ENCODE data around the gene ACP2.
"Not testable (repeated sequence)": the region's sequence is repeated elsewhere in the genome, so short reads cannot be mapped to it uniquely, and the experiment has no call there.

The ACP2 gene

DNA sequence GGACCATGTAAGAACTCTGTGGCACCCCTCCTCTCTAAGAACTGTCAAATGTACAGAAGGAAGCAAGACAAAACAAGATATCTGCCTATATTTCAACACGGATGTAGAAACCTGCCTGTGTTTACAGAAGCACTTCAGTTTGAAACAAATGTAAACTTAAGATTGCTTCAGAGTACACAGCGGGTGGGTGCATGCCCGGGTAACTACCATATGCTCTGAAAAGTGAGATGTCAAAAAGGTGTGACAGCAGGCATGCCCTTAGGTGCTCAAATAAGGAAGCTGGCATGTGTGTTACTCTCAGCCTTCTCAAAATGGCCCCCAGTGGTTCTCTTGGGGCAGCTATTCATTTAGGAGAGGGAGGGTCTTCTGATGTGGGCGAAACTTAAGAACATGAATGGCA, 5.2 kb downstream of the ACP2 start:
- no peak for DNase-seq

DNA sequence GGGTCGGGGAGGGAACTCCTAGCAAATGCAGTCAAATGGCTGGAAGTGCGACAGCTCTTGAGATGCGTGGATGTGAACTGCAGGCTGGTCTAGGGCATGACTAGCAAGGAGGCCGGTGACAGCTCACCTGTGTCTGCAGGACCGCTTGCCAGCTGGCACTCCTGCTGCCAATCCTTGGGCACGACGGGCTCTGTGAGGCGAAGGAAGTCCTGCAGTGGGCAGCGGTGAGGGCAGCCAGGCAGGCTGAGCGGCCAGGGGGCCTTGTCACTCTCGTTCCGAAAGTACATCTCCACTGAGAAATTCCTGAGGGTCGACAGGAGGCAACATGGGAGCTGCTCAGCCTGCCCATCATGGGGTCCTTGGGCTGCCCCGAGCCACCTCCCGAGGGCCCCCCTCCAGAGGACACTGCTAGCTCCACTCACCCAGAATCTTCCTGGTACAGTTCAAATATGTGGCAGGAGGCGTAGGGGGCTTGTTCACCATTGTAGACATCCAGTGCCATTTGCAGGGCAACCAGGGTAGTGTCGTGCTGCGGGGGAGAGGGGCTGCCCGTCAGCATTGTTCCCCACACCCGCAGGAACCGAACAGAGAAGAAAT, 5.9 kb downstream of the ACP2 start:
- DNase-seq, result peak in 1 of 14 donors; percentile 14

DNA sequence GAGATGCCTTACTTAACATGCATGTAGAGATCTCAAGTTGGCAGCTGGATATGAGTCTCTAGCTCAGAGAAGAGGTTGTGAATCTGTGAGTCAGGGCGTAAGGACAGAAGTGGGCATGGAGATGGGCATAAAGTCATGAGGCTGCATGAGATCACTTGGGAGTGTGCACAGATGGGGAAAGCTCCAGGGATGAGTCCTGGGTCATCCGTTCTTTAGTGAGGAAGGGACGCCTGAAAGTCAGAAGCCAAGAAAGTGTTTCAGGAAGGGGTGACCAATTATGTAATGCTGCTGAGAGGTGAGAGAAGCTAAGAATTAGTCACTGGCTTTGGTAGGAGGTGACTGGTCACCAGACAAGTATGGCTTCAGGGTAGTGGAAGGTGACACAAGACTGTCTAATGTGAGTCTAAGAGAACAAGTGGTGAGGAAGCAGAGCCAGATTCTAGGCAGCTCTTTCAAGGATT, 6.7 kb downstream of the ACP2 start:
- no peak for DNase-seq

DNA sequence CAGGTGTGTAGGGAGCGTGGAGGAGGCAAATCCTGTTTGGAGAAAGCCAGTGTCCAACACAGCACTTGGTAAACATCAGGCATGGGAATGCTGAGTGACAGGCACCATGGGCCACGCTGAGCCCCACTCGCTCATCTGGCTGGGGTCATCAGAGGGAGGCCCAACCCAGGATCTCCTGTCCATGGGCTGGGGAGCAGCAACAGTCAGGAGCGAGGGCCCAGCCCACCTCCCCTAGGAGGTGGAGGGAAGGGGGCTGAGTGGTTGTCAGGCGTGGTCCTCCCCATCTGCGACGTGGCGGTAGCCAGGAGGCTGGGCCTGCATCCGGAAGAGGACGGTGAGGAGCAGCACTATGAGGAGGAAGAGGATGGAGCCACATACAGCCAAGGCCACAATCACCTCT, 8.8 kb downstream of the ACP2 start:
- DNase-seq, result no peak

DNA sequence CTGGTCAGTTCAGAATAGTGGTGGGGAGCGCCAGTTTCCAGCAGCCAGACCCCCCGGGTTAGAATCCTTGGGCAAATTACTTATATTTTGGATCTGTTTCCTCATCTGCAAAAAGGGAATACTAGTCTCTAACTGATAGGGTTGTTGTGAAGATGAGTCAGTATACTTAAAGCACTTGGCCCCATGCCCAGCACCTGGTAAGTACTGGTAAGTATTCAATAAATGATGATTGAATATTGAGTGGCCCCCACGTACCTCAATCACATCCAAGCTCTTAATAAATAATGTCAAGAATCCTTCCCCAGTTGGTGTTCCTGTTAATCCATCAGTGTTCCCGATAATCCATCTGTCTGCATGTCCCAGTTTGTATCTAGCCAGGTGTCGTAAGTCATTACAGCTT, 12.1 kb downstream of the ACP2 start:
- peak in 1 of 14 donors; percentile 20 for DNase-seq

DNA sequence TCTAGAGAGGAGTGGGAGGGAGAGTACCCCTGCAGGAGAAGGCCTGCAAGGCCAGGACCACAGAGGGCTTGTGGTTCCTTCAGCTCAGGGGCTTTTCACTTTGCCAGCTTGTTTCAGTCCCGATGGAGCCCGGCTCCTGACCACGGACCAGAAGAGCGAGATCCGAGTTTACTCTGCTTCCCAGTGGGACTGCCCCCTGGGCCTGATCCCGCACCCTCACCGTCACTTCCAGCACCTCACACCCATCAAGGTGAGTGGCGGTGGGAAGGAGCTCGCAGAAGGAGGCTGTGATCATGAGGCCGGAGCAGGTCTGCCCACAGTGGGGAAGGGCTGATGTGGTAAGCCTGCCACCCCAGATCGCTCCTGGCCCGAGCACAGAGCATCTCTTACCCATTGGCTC, 13.5 kb downstream of the ACP2 start:
- peak in 1 of 14 donors; percentile 53 for DNase-seq

DNA sequence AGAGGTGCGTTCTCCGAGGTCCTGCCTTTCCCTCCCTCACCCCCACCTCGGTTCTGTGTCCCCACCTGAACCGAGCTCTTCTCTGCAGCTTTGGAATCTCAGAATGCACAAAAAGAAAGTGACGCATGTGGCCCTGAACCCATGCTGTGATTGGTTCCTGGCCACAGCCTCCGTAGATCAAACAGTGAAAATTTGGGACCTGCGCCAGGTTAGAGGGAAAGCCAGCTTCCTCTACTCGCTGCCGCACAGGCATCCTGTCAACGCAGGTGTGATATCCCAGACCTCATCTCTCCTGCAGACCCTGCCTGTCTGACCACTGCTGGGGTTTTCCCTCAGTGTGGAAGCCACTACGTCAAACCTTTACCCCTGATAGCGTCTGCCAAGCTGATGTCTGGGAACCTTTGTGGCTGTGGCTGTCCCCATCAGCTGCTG, 13.9 kb downstream of the ACP2 start:
- peak in 1 of 14 donors; percentile 66 for DNase-seq

DNA sequence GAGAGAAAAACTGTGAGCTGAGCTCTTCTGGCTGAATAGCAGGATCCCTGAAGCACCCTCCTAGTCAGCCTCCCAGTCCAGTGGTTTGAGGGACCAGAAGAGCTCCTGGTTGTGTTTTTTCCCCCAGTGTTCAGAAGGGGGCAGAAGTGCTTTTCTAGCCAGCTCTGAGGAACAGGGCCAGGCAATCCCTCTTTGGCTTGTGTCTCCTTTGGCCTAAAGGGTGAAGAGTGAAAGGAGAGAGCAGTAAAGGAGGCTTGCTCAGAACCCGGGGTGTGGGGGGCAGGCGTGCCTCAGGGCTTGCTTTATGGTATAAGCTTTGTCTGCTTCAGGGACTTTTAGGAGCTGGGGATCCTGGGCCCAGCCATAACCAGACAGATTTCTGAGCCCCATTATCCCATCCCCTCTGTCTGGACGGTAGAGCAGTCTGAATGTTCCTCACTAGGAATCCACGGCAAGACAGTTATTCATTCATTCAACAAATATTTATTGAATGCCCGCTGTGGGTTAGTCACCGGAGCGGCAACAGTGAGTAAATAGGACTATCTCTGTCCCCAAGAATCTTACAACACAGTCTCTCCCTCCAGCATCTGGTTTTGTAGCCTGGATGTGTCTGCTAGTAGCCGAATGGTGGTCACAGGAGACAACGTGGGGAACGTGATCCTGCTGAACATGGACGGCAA, 14.5 kb downstream of the ACP2 start:
- DNase-seq, result peak in 2 of 14 donors; percentile 6 to 33

DNA sequence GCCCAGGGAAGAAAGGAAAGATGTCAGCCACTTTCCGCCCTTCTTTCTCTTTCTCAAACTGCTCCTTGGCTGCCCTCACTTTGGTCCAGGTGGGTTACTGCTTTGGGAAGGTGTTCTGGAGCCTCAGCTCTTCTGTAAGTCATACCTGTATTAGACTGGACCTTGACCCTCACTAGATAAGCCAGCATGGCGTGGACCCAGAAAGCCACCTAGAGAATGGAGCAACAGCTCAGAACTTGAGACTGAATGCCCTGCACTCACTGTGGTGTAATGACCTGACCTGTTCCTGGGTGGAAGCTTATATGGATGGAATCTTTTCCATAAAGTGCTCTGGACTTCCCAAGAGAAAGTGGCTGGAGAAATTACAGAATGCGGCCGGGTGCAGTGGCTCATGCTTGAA, 15.6 kb downstream of the ACP2 start:
- no peak for DNase-seq

DNA sequence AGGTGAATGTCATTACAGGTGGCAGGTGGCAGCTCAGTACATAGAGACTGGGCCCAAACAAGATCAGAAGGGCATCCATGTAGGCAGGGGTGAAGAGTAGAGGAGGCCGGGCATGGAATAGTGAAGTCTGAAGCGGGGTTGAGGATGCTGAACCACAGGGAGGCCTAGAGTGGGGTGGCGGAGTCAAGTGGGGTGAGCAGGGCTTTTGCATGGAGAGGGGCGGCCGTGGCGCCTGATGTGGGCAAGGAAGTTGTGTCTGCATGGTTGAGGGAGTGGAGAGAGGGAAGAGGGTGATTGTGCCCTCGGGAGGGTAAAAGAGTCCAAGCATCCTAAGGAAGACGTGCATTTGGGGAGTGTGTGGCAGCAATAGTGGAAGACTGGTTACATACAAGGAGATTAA, 19.5 kb downstream of the ACP2 start:
- no peak for DNase-seq

DNA sequence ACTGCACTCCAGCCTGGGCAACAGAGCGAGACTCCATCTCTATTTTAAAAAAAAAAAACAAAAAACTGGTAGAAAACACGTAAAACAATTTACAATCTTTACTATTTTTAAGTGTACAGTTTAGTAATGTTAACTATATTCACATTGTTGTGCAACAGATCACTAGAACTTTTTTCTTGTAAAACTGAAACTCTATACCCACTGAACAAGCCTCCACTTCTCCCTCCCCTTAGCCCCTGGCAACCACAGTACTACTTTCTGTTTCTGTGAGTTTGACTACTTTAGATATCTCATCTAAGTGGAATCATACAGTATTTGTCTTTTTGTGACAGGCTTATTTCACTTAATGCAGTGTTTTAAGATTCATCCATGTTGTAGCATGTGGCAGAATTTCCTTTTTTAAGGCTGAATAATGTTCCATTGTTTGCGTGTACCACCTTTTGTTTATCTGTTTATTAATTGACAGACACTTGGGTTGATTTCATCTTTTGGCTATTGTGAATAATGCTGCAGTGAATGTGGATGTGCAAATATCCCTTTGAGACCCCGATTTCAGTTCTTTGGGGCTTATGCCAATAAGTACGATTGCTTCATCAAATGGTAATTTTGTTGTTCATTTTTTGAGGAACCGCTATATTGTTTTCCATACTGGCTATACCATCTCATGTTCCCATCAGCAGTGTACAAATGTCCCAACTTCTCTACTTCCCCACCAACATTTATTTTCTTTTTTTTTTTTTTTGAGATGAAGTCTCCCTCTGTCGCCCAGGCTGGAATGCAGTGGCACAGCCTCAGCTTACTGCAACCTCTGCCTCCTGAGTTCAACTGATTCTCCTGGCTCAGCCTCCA, 22.8 kb downstream of the ACP2 start:
- no peak for DNase-seq

DNA sequence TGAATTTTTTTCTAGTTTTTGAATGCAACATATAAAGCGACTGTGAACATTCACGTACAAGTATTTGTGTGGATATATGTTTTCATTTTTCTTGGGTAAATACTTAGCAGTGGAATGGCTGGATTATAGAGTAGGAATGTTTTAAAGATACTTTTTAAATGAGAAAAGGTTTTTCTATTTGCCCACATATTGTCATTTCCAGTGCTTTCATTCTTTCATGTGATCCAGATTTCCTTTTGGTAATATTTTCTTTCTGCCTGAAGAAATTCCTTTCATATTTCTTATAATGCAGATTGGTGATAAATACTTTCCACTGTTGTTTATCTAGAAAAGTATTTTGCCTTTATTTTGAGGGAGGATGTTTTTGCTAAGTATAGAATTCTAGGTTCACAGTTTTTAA, 25.9 kb downstream of the ACP2 start:
- no peak for DNase-seq

DNA sequence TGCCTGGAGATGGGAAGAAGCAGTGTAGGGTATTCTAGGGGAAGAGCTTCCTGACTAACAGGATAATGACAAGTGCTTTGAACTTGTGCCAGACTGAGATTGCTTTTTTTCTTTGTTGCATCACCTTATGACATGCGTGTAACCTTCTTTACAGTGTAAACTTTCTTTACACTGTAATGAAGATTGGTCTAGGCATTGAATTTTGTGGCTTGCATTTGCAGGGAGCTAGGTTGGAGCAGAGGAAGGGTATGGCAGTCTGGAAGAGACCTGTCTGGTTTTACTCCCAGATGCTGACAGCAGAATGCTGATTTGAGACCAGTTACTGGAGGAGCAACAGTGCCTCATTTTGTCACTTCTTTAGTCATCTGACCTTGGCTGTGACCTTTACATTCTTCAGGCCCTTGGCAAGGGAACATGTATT, 28.2 kb downstream of the ACP2 start:
- no peak for DNase-seq

DNA sequence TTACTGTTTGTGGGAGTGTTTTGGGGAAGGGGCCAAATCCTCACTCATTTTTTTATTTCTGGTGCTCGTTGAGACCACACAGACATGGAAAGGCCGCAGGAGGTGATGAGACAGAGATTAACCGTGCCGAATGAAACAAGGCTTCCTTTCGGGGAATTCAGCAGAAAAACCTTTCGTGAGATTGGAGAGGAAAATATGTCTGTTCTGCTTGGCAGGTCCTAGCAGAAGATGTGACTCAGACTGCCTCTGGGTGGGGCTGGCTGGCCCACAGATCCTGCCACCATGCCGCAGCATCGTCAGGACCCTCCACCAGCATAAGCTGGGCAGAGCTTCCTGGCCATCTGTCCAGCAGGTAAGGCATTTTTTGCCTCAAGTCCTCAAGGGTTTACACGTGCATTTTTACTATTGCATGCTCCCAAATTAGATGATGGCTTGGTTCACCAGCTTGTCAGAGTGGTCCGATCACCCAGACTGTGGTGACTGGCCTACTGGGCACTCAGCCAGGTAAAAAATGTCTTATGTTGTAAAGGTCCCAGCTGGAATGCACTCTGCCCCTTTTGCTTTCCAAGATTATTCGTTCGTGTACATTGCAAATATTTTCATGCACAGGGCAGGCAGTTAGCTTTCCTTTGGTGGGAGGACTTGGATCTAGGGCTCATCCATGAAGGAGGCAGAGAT, 32.4 kb downstream of the ACP2 start:
- DNase-seq, result peak in 4 of 14 donors; percentile 11 to 66 (median 17)

DNA sequence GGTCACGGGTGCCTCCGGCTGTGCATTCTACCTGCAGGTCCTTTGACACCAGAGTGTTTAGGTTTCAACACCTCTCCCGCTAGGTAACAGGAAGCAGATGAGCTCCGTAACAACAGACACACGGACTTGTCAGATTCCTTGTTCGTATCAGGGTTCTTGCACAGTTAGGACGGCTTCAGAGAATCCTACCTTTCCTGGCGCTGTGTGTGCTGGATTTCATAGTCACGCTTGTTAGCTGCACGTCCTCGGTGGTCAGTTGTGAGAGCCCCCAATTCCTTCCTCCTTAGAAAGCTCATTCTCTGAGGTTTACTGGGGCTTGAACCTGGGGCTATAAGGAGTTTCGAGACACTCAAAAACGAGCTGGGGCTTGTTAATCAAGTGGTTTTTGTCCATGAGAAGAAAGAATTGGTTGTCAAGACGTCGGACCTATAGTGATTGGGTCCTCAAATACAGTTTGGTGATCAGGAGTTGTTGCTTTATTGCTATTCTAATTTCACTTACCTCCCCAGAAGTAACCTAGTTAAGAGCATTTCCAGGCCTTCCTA, 33.2 kb downstream of the ACP2 start:
- DNase-seq, result peak in 1 of 14 donors; percentile 44

DNA sequence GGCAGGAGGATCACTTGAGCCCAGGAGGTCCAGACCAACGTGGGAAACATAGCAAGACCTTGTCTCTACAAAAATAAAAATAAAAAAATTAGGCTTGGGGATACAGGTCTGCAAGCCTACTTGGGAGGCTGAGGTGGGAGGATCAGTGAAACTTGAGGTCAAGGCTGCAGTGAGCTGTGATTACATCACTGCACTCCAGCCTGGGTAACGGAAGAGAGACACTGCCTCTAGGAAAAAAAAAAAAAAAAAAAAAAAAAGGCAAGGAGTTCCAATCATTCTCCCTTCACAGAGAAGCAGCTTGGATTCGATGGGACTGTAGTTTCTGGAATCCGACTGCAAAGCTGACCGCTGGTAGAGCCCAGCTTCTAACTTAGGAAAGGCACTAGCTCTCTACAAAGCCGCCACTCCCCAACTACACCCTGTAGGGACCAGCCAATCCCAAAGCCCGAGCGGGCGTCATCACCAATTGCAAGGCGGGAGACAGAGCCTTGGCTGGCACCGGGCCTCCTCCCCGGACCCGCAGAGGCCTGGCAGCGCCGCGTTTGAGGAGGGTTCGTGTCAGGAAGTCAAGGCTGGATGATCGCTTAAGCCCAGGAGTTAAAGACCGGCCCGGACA, 34.6 kb downstream of the ACP2 start:
- DNase-seq, result peak; percentile 36 to 95 (median 88)

DNA sequence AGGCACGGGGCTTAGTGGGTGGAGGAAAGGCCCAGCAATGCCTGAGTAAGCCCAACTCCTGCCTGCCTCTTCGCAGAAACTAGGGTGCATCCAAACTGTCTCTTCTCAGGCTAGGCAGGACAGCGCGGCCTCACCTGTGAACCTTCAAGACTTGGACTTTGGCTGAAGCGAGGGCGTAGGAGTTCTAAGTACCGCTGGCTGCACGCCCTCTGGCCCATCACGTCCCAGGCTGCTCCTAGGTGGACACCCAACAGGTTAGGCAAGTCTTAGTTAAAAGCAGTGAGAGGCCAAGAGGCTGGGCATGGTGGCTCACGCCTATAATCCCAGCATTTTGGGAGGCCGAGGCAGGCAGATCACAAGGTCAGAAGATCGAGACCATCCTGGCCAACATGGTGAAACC, 35.7 kb downstream of the ACP2 start:
- no peak for DNase-seq

DNA sequence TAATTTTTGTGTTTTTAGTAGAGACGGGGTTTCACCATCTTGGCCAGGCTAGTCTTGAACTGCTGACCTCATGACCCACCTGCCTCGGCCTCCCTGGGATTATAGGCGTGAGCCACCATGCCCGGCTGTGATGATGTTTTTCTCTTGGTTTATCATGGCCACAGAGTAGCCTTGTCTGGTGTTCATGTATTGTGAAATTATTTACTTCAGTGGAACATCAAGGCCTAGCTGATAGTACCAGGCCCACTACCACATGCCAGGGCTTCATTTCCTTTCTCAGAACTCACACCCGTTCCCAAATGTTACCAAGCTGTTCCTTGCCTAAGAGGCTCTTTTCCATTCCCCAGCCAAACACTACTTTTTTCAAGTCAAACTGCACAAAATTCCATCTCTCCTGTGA, 40.0 kb downstream of the ACP2 start:
- DNase-seq, result no peak

DNA sequence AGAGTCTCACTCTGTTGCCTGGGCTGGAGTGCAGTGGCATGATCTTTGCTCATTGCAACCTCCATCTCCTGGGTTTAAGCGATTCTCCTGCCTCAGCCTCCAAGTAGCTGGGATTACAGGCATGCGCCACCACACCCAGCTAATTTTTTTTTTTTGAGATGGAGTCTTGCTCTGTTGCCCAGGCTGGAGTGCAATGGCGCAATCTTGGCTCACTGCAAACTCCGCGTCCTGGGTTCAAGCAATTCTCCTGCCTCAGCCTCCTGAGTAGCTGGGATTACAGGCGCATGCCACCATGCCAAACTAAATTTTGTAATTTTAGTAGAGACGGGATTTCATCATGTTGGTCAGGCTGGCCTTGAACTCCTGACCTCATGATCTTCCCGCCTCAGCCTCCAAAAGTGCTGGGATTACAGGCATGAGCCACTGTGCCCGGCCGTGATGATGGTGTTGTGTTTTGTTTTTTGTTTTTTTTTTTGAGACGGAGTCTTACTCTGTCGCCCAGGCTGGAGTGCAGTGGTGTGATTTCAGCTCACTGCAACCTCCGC, 40.5 kb downstream of the ACP2 start:
- not testable (repeated sequence) for DNase-seq

DNA sequence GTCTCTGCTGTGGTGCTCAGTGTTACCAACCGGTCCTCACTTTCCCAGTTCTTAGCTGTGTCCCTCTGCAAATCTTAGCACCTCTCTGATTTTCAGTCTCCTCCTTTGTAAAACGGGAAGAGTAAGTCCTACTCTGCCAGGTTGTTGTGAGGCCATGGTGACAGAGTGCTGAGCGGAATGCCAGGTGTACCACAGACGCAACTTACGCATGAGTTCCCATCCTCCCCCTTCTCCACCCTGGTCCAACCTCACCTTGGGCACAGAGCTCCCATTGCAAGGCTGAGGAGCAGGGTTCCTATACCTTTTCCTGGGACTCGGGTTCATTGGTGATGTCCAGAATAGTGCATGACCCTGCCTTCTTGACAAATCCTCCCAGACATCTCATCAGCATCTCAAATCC, 41.2 kb downstream of the ACP2 start:
- no peak for DNase-seq

DNA sequence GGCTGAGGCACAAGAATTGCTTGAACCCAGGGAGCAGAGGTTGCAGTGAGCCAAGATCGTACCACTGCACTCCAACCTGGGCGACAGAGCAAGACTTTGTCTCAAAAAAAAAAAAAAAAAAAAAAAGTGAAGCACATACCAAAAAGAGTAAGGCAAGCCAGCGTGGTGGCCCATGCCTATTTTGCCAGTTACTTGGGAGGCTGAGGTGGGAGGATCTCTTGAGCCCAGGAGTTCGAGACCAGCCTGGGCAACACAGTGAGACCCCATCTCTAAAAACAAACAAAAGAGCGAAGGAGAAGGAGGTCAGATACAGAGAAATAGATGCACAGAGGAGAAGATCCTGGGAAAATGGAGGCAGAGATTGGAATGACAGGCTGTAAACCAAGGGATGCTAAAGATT, 42.0 kb downstream of the ACP2 start:
- DNase-seq, result not testable (repeated sequence)

DNA sequence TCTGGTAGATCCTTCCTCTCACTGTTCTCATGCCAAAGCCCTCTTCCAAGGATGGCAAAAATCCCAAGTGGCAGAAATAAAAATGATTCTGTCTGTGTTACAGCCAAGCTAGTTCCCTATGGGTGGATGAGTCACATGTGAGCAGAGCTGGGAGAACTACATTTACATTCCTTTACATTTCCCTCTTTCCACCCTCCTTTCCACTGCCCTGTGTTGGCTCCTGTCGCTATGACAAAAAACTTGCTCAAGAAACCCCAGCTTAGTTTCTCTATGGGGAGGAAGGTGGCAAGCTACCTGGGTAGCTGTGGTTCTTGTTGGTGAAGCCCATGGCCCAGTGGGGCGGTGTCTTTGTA, 44.0 kb downstream of the ACP2 start:
- no peak for DNase-seq
